H9 (cell line): ENCODE results near the gene CATSPERE. TPM values are rescaled to one million over a fixed set of nuclear protein-coding genes. Genes with fewer than 3 reads are reported as not detected.

ENCODE experiments used
- DNase-seq: peaks from one replicate; pipeline ENCODE4 v3.0.0-alpha.2; 2017
- H2AFZ ChIP-seq: one replicate; pipeline ENCODE4 v1.6.1; 2013; ENCODE audit warnings: mild to moderate bottlenecking, low read length, control low read depth, moderate library complexity
- H2AK5ac ChIP-seq: 2 replicates; pipeline ENCODE4 v1.6.1; 2013; ENCODE audit warnings: low read length, control low read depth, mixed read lengths; ENCODE audit not compliant: insufficient read length
- H2BK120ac ChIP-seq: one replicate; pipeline ENCODE4 v1.6.1; 2013; ENCODE audit warnings: low read depth, mild to moderate bottlenecking, low read length, control low read depth, inconsistent platforms; ENCODE audit not compliant: poor library complexity, severe bottlenecking
- H2BK12ac ChIP-seq: 2 replicates; pipeline ENCODE4 v1.6.1; 2013; ENCODE audit warnings: low read length, control low read depth, mixed read lengths, low read depth; ENCODE audit not compliant: insufficient read length
- H2BK15ac ChIP-seq: 2 replicates; pipeline ENCODE4 v1.6.1; 2013; ENCODE audit warnings: low read depth, low read length, control low read depth
- H2BK20ac ChIP-seq: one replicate; pipeline ENCODE4 v1.6.1; 2013; ENCODE audit warnings: low read depth, mild to moderate bottlenecking, low read length, control low read depth, inconsistent platforms; ENCODE audit not compliant: poor library complexity, severe bottlenecking
- H2BK5ac ChIP-seq: 2 replicates; pipeline ENCODE4 v1.6.1; 2013; ENCODE audit warnings: low read length, control low read depth, mixed read lengths; ENCODE audit not compliant: insufficient read length
- H3K14ac ChIP-seq: 2 replicates; pipeline ENCODE4 v1.6.1; 2013; ENCODE audit warnings: low read length, control low read depth; ENCODE audit not compliant: insufficient read depth
- H3K18ac ChIP-seq: 2 replicates; pipeline ENCODE4 v1.6.1; 2013; ENCODE audit warnings: low read depth, mild to moderate bottlenecking, mixed read lengths, low read length, control low read depth; ENCODE audit not compliant: insufficient read length
- H3K23ac ChIP-seq: 2 replicates; pipeline ENCODE4 v1.6.1; 2013; ENCODE audit warnings: low read length, control low read depth, mixed read lengths, low read depth; ENCODE audit not compliant: insufficient read length
- H3K23me2 ChIP-seq: 2 replicates; pipeline ENCODE4 v1.6.1; 2013; ENCODE audit warnings: low read depth, mild to moderate bottlenecking, mixed read lengths, low read length, control low read depth; ENCODE audit not compliant: insufficient read length, poor library complexity, severe bottlenecking
- H3K27ac ChIP-seq: 2 replicates; pipeline ENCODE4 v1.5.1; 2013; ENCODE audit warnings: low read length, control low read depth, mixed read lengths, low read depth; ENCODE audit not compliant: insufficient read length
- H3K27me3 ChIP-seq: 2 replicates; pipeline ENCODE4 v1.6.1; 2013; ENCODE audit warnings: low read length, control low read depth, inconsistent platforms; ENCODE audit not compliant: insufficient read depth
- H3K4ac ChIP-seq: 2 replicates; pipeline ENCODE4 v1.6.1; 2013; ENCODE audit warnings: low read depth, mild to moderate bottlenecking, control low read depth, inconsistent platforms, low read length, moderate library complexity
- H3K4me1 ChIP-seq: 2 replicates; pipeline ENCODE4 v1.6.1; 2013; ENCODE audit warnings: low read length, control low read depth, inconsistent platforms; ENCODE audit not compliant: insufficient read depth
- H3K4me2 ChIP-seq: 2 replicates; pipeline ENCODE4 v1.6.1; 2013; ENCODE audit warnings: low read length, control low read depth, mixed read lengths; ENCODE audit not compliant: insufficient read length, insufficient read depth
- H3K56ac ChIP-seq: 2 replicates; pipeline ENCODE4 v1.6.1; 2013; ENCODE audit warnings: low read depth, mild to moderate bottlenecking, mixed read lengths, low read length, control low read depth; ENCODE audit not compliant: insufficient read length
- H3K79me1 ChIP-seq: 2 replicates; pipeline ENCODE4 v1.6.1; 2013; ENCODE audit warnings: low read depth, mild to moderate bottlenecking, moderate library complexity, low read length, control low read depth, inconsistent platforms; ENCODE audit not compliant: insufficient read depth, poor library complexity, severe bottlenecking
- H3K79me2 ChIP-seq: 2 replicates; pipeline ENCODE4 v1.6.1; 2013; ENCODE audit warnings: low read length, control low read depth, inconsistent platforms; ENCODE audit not compliant: insufficient read depth
- H3K9ac ChIP-seq: 2 replicates; pipeline ENCODE4 v1.6.1; 2013; ENCODE audit warnings: low read length, control low read depth, mixed read lengths; ENCODE audit not compliant: insufficient read length; ENCODE audit errors: extremely low read depth
- H3K9me3 ChIP-seq: one replicate; pipeline ENCODE4 v1.6.1; 2013; ENCODE audit warnings: low read depth, low read length, inconsistent platforms; ENCODE audit not compliant: control insufficient read depth
- H3T11ph ChIP-seq: one replicate; pipeline ENCODE4 v1.6.1; 2013; ENCODE audit warnings: mild to moderate bottlenecking, low read length, control low read depth, inconsistent platforms
- H4K20me1 ChIP-seq: one replicate; pipeline ENCODE4 v1.6.1; 2013; ENCODE audit not compliant: control insufficient read depth, insufficient read length, insufficient read depth
- H4K5ac ChIP-seq: 2 replicates; pipeline ENCODE4 v1.6.1; 2013; ENCODE audit warnings: low read depth, mild to moderate bottlenecking, mixed read lengths, low read length, control low read depth; ENCODE audit not compliant: insufficient read length
- H4K8ac ChIP-seq: replicated peaks from 2 replicates; pipeline ENCODE4 v1.6.1; 2013; ENCODE audit warnings: low read length, control low read depth, mixed read lengths, low read depth; ENCODE audit not compliant: insufficient read length
- H4K91ac ChIP-seq: 2 replicates; pipeline ENCODE4 v1.6.1; 2013; ENCODE audit warnings: low read depth, mild to moderate bottlenecking, moderate library complexity, mixed read lengths, low read length, control low read depth; ENCODE audit not compliant: insufficient read length
- H3K27ac Mint-ChIP-seq, 3 experiments: 2 replicates in 2 of 3; 3 replicates in 1 of 3; pipeline ENCODE4 v1.8.0; 2020 to 2021; ENCODE audit warnings: mixed read lengths in 3 of 3, mild to moderate bottlenecking in 1 of 3, moderate library complexity in 1 of 3
- H3K27me3 Mint-ChIP-seq: 2 replicates; pipeline ENCODE4 v1.8.0; 2021; ENCODE audit warnings: low read depth, mild to moderate bottlenecking, moderate library complexity, mixed read lengths
- H3K36me3 Mint-ChIP-seq, 3 experiments: 2 replicates in 2 of 3; 3 replicates in 1 of 3; pipeline ENCODE4 v1.8.0; 2020 to 2021; ENCODE audit warnings: low read depth in 3 of 3, mixed read lengths in 3 of 3; ENCODE audit not compliant: insufficient read depth in 1 of 3
- H3K4me1 Mint-ChIP-seq, 2 experiments: 2 replicates each; pipeline ENCODE4 v1.8.0; 2020; ENCODE audit warnings: mixed read lengths in 2 of 2
- H3K4me3 Mint-ChIP-seq, 2 experiments: 2 replicates in 1 of 2; 3 replicates in 1 of 2; pipeline ENCODE4 v1.8.0; 2020 to 2021; ENCODE audit warnings: mild to moderate bottlenecking in 2 of 2, mixed read lengths in 2 of 2, moderate library complexity in 1 of 2
- H3K9me3 Mint-ChIP-seq, 2 experiments: 2 replicates in 1 of 2; 3 replicates in 1 of 2; pipeline ENCODE4 v1.8.0; 2020; ENCODE audit warnings: mild to moderate bottlenecking in 2 of 2, mixed read lengths in 2 of 2, moderate library complexity in 1 of 2
- whole genome bisulfite sequencing: extraction: QIAGEN DNeasy Blood & Tissue Kit; methylation state at CpG from one replicate; pipeline ENCODE4 v1.1.7; 2013; ENCODE audit warnings: missing lambda C conversion rate, low lambda C conversion rate, mixed read lengths; ENCODE audit not compliant: insufficient read length; ENCODE audit errors: extremely low coverage; 5-methylcytosine and 5-hydroxymethylcytosine counted together
- total RNA-seq: library from RNA; stranded (reverse); gene quantifications from 2 replicates; pipeline ENCODE4 v1.2.1, GENCODE V29; 2021
- TF ChIP-seq, protein P1 (sequence below): fragments of 200-600 bp; sonication (generic); conservative IDR thresholded peaks from 3 replicates; pipeline ENCODE4 v1.8.0; 2021; ENCODE audit warnings: antibody characterized with exemption, mild to moderate bottlenecking

CATSPERE gene
- total RNA-seq, 1 experiment from 2014 or later = 0.31 TPM

DNA sequence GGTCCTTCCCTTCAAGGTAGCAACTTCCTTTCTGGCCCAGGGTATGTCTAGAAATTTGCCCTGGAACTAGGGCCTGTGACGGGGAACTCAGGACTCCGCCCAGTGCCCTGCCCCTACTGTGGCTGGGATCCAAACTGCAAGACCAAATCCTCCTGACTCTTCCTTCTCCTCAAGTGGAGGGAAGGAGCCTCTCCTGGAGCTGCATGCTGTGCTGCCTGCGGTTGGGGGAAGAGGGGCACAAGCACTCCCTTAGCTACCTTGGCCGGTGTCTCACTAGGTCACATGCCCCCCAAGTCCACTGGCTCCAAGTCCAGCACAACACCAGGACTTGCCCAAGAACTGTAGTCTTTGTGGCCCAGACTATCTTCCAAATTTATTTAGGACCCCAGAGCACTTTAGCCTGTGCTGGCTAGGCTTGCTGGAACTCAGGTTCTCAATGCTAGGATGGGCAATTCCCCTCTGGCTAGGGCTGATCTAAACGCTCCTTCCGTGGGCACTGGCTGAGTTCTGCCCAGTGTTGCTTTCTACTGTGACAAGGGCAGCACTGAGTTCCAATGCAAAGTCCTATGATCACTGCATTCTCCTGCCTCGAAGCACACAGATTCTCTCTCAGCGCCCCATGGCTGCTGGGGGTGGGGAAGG is 21.6 kb upstream of the CATSPERE start:
- H3K4me2 ChIP-seq = no peak overlapping the region
- H3K9ac ChIP-seq = no peak overlapping the region
- peaks cover 7% of the 10 kb centered on the region for H3K79me1 ChIP-seq
- whole genome bisulfite sequencing = no CpG with 5 or more reads among the region's 8 CpGs
- H3K4me1 ChIP-seq = peaks cover 6% of the 10 kb centered on the region; the same call in 1 of the 2 replicates
- H2AFZ ChIP-seq = no peak overlapping the region
- no peak overlapping the region for H2BK15ac ChIP-seq
- Mint-ChIP-seq H3K27ac (peak overlapping the region; percentile 76 to 79 (median 79)), H3K9me3 (no peaks in the 10 kb centered on the region), H3K27me3 (no peaks in the 10 kb centered on the region), H3K36me3 (peaks cover 15 to 26% (median 25%) of the 10 kb centered on the region in 3 experiments; a peak in 6 of 7 replicates), H3K4me1 (peaks cover 17 to 20% of the 10 kb centered on the region in 2 experiments), H3K4me3 (peak overlapping the region in 1 of 2 experiments; percentile 23; a peak in 1 of 5 replicates)
- H3K4ac ChIP-seq = no peak overlapping the region
- no peaks in the 10 kb centered on the region for H4K20me1 ChIP-seq
- H3K79me2 ChIP-seq = peaks cover 10% of the 10 kb centered on the region; the same call in 1 of the 2 replicates
- H2BK120ac ChIP-seq = no peak overlapping the region
- H2BK12ac ChIP-seq = no peak overlapping the region
- H3K23ac ChIP-seq = no peak overlapping the region
- TF ChIP-seq, protein P1, sequence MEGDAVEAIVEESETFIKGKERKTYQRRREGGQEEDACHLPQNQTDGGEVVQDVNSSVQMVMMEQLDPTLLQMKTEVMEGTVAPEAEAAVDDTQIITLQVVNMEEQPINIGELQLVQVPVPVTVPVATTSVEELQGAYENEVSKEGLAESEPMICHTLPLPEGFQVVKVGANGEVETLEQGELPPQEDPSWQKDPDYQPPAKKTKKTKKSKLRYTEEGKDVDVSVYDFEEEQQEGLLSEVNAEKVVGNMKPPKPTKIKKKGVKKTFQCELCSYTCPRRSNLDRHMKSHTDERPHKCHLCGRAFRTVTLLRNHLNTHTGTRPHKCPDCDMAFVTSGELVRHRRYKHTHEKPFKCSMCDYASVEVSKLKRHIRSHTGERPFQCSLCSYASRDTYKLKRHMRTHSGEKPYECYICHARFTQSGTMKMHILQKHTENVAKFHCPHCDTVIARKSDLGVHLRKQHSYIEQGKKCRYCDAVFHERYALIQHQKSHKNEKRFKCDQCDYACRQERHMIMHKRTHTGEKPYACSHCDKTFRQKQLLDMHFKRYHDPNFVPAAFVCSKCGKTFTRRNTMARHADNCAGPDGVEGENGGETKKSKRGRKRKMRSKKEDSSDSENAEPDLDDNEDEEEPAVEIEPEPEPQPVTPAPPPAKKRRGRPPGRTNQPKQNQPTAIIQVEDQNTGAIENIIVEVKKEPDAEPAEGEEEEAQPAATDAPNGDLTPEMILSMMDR = no peak
- no peaks in the 10 kb centered on the region for H3K9me3 ChIP-seq
- no peak overlapping the region for H2BK20ac ChIP-seq
- no peak overlapping the region for H2BK5ac ChIP-seq
- H4K8ac ChIP-seq = no peak overlapping the region
- H3K56ac ChIP-seq = no peak overlapping the region
- H3K18ac ChIP-seq = peak overlapping the region; percentile 4
- H3K14ac ChIP-seq = peak overlapping the region; percentile 51; the same call in 1 of the 2 replicates
- no peak overlapping the region for H3T11ph ChIP-seq
- no peaks in the 10 kb centered on the region for H3K27me3 ChIP-seq
- H4K91ac ChIP-seq = no peak overlapping the region
- no peak overlapping the region for H3K27ac ChIP-seq
- DNase-seq = peak; percentile 60
- H2AK5ac ChIP-seq = no peak overlapping the region
- H3K23me2 ChIP-seq = no peaks in the 10 kb centered on the region
- H4K5ac ChIP-seq = no peak overlapping the region
